ENCODE data around the gene TMEM167A. TPM values are rescaled to one million over a fixed set of nuclear protein-coding genes. Genes with fewer than 3 reads are reported as not detected.
"Not testable (repeated sequence)": the region's sequence is repeated elsewhere in the genome, so short reads cannot be mapped to it uniquely, and the experiment has no call there.

Gene TMEM167A
- polyA plus RNA-seq, 10 donors, result 60.9 to 91.5 (median 77.5) TPM

- DNase-seq, result no peak
Measured at GRCh38 chr5:83095163-83095956, 18.2 kb upstream of the TMEM167A start.

GRCh38 chr5:83093692-83094091 is 16.5 kb upstream of the TMEM167A start:
- no peak for DNase-seq

GRCh38 chr5:83092619-83093018 is 15.4 kb upstream of the TMEM167A start:
- no peak for DNase-seq

- DNase-seq, result no peak
Measured at GRCh38 chr5:83090169-83090568, 13.0 kb upstream of the TMEM167A start.

- DNase-seq, result no peak
Measured at GRCh38 chr5:83085106-83085505, 7.9 kb upstream of the TMEM167A start.

- DNase-seq, result no peak
Measured at GRCh38 chr5:83084336-83084735, 7.1 kb upstream of the TMEM167A start.

GRCh38 chr5:83082750-83083149 is 5.6 kb upstream of the TMEM167A start:
- DNase-seq, result no peak

GRCh38 chr5:83077662-83078261 is 568 bp upstream of the TMEM167A start:
- DNase-seq, result no peak

GRCh38 chr5:83072966-83073365 is 4.2 kb downstream of the TMEM167A start:
- no peak for DNase-seq

GRCh38 chr5:83071286-83072051 is 5.7 kb downstream of the TMEM167A start:
- no peak for DNase-seq

GRCh38 chr5:83069096-83069799 is 7.9 kb downstream of the TMEM167A start:
- peak in 1 of 3 donors; percentile 18 for DNase-seq

- DNase-seq, result not testable (repeated sequence)
Measured at GRCh38 chr5:83067377-83067776, 9.8 kb downstream of the TMEM167A start.

- no peak for DNase-seq
Measured at GRCh38 chr5:83066548-83067110, 10.6 kb downstream of the TMEM167A start.

- peak in 1 of 3 donors; percentile 14 for DNase-seq
Measured at GRCh38 chr5:83059341-83059740, 17.9 kb downstream of the TMEM167A start.

- DNase-seq, result peak in 1 of 3 donors; percentile 46
Measured at GRCh38 chr5:83058726-83059125, 18.5 kb downstream of the TMEM167A start.

- no peak for DNase-seq
Measured at GRCh38 chr5:83055166-83055565, 22.0 kb downstream of the TMEM167A start.

- DNase-seq, result peak in 1 of 3 donors; percentile 25
Measured at GRCh38 chr5:83050723-83051340, 26.4 kb downstream of the TMEM167A start.

GRCh38 chr5:83049370-83049885 is 27.8 kb downstream of the TMEM167A start:
- peak; percentile 47 to 79 (median 70) for DNase-seq

GRCh38 chr5:83048811-83049210 is 28.4 kb downstream of the TMEM167A start:
- DNase-seq, result peak in 1 of 3 donors; percentile 46

- no peak for DNase-seq
Measured at GRCh38 chr5:83048277-83048676, 28.9 kb downstream of the TMEM167A start.

- DNase-seq, result no peak
Measured at GRCh38 chr5:83044926-83045325, 32.3 kb downstream of the TMEM167A start.
